GM19193 (cell line): Measurements from ENCODE around the gene POU4F1.

Experiments used
- POLR2A ChIP-seq: IDR thresholded peaks from 4 replicates; pipeline ENCODE4 v1.6.1; 2011; ENCODE audit not compliant: insufficient read depth, insufficient read length; ENCODE audit errors: extremely low read depth

The POU4F1 gene

GRCh38 chr13:78609464-78610205 is 6.3 kb upstream of the POU4F1 start:
- no peak for TF ChIP-seq POLR2A

GRCh38 chr13:78608688-78609463 is 5.5 kb upstream of the POU4F1 start:
- TF ChIP-seq POLR2A, result no peak

GRCh38 chr13:78608252-78608687 is 4.9 kb upstream of the POU4F1 start:
- no peak for TF ChIP-seq POLR2A

GRCh38 chr13:78607409-78608251 is 4.3 kb upstream of the POU4F1 start:
- TF ChIP-seq POLR2A, result no peak

GRCh38 chr13:78606471-78607408 is 3.4 kb upstream of the POU4F1 start:
- TF ChIP-seq POLR2A, result no peak

GRCh38 chr13:78604782-78605611 is 1.6 kb upstream of the POU4F1 start:
- TF ChIP-seq POLR2A, result no peak

- TF ChIP-seq POLR2A, result no peak
Measured at GRCh38 chr13:78602561-78603239, 652 bp downstream of the POU4F1 start.

- TF ChIP-seq POLR2A, result no peak
Measured at GRCh38 chr13:78601874-78602560, 1.3 kb downstream of the POU4F1 start.

- TF ChIP-seq POLR2A, result no peak
Measured at GRCh38 chr13:78601124-78601873, 2.1 kb downstream of the POU4F1 start.

- no peak for TF ChIP-seq POLR2A
Measured at GRCh38 chr13:78600280-78600883, 3.0 kb downstream of the POU4F1 start.

GRCh38 chr13:78599645-78600279 is 3.6 kb downstream of the POU4F1 start:
- no peak for TF ChIP-seq POLR2A
